BLaER1 treated with 17β-estradiol and CSF1 and Interleukin-3, amounts not matched to agents 10 nM and 100 nM (cell line): ENCODE data around the gene PRRT1.

Experiments
- H3K27ac ChIP-seq, 11 experiments: shearing (Covaris generic); formaldehyde crosslinking; 2 replicates each; pipeline ENCODE4 v1.8.1; 2022
- H3K27me3 ChIP-seq, 11 experiments: shearing (Covaris generic); formaldehyde crosslinking; 2 replicates each; pipeline ENCODE4 v1.8.1; 2022
- H3K36me3 ChIP-seq, 11 experiments: shearing (Covaris generic); formaldehyde crosslinking; 2 replicates each; pipeline ENCODE4 v1.8.1; 2022
- H3K4me1 ChIP-seq, 10 experiments: shearing (Covaris generic); formaldehyde crosslinking; 2 replicates each; pipeline ENCODE4 v1.8.1; 2022
- H3K4me2 ChIP-seq, 11 experiments: shearing (Covaris generic); formaldehyde crosslinking; 2 replicates each; pipeline ENCODE4 v1.8.1; 2022
- H3K4me3 ChIP-seq, 10 experiments: shearing (Covaris generic); formaldehyde crosslinking; 2 replicates each; pipeline ENCODE4 v1.8.1; 2022
- H3K9ac ChIP-seq, 11 experiments: shearing (Covaris generic); formaldehyde crosslinking; 2 replicates each; pipeline ENCODE4 v1.8.1; 2022
- H3K9me3 ChIP-seq, 11 experiments: shearing (Covaris generic); formaldehyde crosslinking; replicated peaks in 1 of 11; 2 replicates each; pipeline ENCODE4 v1.8.1; 2022
- H4K20me1 ChIP-seq, 11 experiments: shearing (Covaris generic); formaldehyde crosslinking; 2 replicates each; pipeline ENCODE4 v1.8.1; 2022
- Cebpa-rat ChIP-seq, 11 experiments: shearing (Covaris generic); IDR thresholded peaks; 2 replicates each; pipeline ENCODE4 v1.8.1; 2022

The PRRT1 gene

DNA sequence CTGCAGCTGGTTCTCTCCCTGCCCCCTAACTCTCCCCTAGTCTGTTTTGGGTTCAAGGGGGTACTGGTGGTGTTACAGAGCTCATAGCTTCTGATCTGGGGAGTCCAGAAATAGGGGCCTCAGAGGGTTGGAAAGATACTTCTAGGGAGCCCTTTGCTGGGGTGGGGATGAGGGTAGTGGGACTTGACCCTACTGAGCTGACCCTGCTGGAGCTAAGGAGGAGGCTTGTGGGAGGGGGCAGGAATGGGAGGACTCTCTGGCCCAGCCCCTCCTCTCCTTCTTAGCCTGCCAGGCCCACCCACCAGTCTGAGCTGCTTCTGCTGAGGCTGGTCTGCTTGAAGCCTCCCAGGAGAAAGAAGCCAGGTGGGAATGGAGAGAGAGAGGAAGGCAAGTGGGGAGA is 12.6 kb upstream of the PRRT1 start, which contains the start of gene EGFL8:
EGFL8 (plus strand) TSS at position 301 of the 400 bp plus-strand sequence. CDS start 1,571 bp downstream, outside the sequence.
- no peaks in the 10 kb centered on the region for H3K9me3 ChIP-seq
- H3K4me2 ChIP-seq: no peak within 1 kb of the TSS
- no peak within 1 kb of the TSS for H3K27ac ChIP-seq
- H3K27me3 ChIP-seq: no peaks in the 10 kb centered on the region
- H3K9ac ChIP-seq: 0 out of 22 replicates have a peak within 1 kb of the TSS, but pooled peaks of 1 of the 11 experiments have one; percentile 5
- peaks cover 0 to 12% (median 7%) of the 10 kb centered on the region in 10 experiments; a peak in 7 of 20 replicates for H3K4me1 ChIP-seq
- TF ChIP-seq Cebpa-rat (IDR thresholded peaks at IDR 0.05): no peak
- no peak within 1 kb of the TSS for H3K4me3 ChIP-seq
- peaks cover 0 to 29% (median 0%) of the 10 kb centered on the region in 11 experiments; a peak in 1 of 22 replicates for H4K20me1 ChIP-seq
- H3K36me3 ChIP-seq: peaks cover 33 to 76% (median 56%) of the 10 kb centered on the region in 11 experiments

- Histone ChIP-seq H3K27ac (no peak overlapping the region), H3K9me3 (no peaks in the 10 kb centered on the region), H4K20me1 (peaks cover 0 to 28% (median 0%) of the 10 kb centered on the region in 11 experiments; a peak in 1 of 22 replicates), H3K4me3 (no peak overlapping the region), H3K27me3 (no peaks in the 10 kb centered on the region), H3K36me3 (peaks cover 30 to 74% (median 53%) of the 10 kb centered on the region in 11 experiments), H3K4me1 (peaks cover 0 to 12% (median 7%) of the 10 kb centered on the region in 10 experiments; a peak in 8 of 20 replicates), H3K4me2 (no peak overlapping the region), H3K9ac (0 out of 22 replicates have a peak overlapping the region, but pooled peaks of 1 of the 11 experiments have one; percentile 5)
- no peak for TF ChIP-seq Cebpa-rat (IDR thresholded peaks at IDR 0.05)
Observed at GRCh38 chr6:32163559-32164258, 12.0 kb upstream of the PRRT1 start.

DNA sequence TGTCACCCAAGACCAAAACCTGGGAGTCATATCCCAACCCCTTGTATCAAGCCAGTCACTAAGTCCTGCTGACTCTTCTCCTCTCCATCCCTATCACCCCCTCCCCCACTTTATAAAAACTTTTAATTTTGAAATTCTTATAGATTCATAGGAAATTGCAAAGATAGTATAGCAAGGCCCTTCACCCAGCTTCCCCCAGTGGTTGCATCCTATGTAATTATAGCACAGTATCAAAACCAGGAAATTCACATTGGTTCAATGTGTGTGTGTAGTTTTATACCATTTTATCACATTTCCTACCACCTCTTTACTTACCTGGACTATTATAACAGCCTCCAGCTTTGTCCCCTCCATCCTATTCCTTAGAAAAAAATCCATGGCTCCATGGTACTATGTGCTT is 6.3 kb upstream of the PRRT1 start:
- TF ChIP-seq Cebpa-rat (IDR thresholded peaks at IDR 0.05): no peak
- Histone ChIP-seq H3K36me3 (peaks cover 18 to 56% (median 43%) of the 10 kb centered on the region in 11 experiments), H4K20me1 (no peaks in the 10 kb centered on the region), H3K9ac (peak overlapping the region in 1 of 11 experiments; percentile 33; a peak in 1 of 22 replicates), H3K9me3 (no peaks in the 10 kb centered on the region), H3K4me3 (no peak overlapping the region), H3K4me2 (no peak overlapping the region), H3K27ac (no peak overlapping the region), H3K27me3 (no peaks in the 10 kb centered on the region), H3K4me1 (peaks cover 11 to 23% (median 20%) of the 10 kb centered on the region in 10 experiments)

- H3K9me3 ChIP-seq: no peaks in the 10 kb centered on the region
- H3K4me3 ChIP-seq: no peak overlapping the region
- H3K27me3 ChIP-seq: peaks cover 0 to 4% (median 0%) of the 10 kb centered on the region in 11 experiments; a peak in 2 of 22 replicates
- peaks cover 15 to 44% (median 35%) of the 10 kb centered on the region in 11 experiments for H3K36me3 ChIP-seq
- no peak overlapping the region for H3K27ac ChIP-seq
- H4K20me1 ChIP-seq: no peaks in the 10 kb centered on the region
- no peak overlapping the region for H3K4me2 ChIP-seq
- H3K4me1 ChIP-seq: peaks cover 11 to 34% (median 31%) of the 10 kb centered on the region in 10 experiments
- no peak overlapping the region for H3K9ac ChIP-seq
- no peak for TF ChIP-seq Cebpa-rat (IDR thresholded peaks at IDR 0.05)
Observed at GRCh38 chr6:32156891-32157290, 5.2 kb upstream of the PRRT1 start.

- H3K27ac ChIP-seq: peak overlapping the region; percentile 45 to 86 (median 80); a peak in 20 of 22 replicates
- H4K20me1 ChIP-seq: no peaks in the 10 kb centered on the region
- H3K36me3 ChIP-seq: peaks cover 15 to 42% (median 32%) of the 10 kb centered on the region in 11 experiments
- TF ChIP-seq Cebpa-rat (IDR thresholded peaks at IDR 0.05): no peak
- peak overlapping the region; percentile 83 to 99 (median 98) for H3K4me2 ChIP-seq
- H3K9ac ChIP-seq: peak overlapping the region; percentile 77 to 87 (median 82)
- no peaks in the 10 kb centered on the region for H3K9me3 ChIP-seq
- H3K4me3 ChIP-seq: peak overlapping the region; percentile 69 to 85 (median 76)
- H3K27me3 ChIP-seq: peaks cover 0 to 4% (median 0%) of the 10 kb centered on the region in 11 experiments; a peak in 3 of 22 replicates
- H3K4me1 ChIP-seq: peaks cover 11 to 39% (median 31%) of the 10 kb centered on the region in 10 experiments
Observed at GRCh38 chr6:32154514-32155161, 2.9 kb upstream of the PRRT1 start.

DNA sequence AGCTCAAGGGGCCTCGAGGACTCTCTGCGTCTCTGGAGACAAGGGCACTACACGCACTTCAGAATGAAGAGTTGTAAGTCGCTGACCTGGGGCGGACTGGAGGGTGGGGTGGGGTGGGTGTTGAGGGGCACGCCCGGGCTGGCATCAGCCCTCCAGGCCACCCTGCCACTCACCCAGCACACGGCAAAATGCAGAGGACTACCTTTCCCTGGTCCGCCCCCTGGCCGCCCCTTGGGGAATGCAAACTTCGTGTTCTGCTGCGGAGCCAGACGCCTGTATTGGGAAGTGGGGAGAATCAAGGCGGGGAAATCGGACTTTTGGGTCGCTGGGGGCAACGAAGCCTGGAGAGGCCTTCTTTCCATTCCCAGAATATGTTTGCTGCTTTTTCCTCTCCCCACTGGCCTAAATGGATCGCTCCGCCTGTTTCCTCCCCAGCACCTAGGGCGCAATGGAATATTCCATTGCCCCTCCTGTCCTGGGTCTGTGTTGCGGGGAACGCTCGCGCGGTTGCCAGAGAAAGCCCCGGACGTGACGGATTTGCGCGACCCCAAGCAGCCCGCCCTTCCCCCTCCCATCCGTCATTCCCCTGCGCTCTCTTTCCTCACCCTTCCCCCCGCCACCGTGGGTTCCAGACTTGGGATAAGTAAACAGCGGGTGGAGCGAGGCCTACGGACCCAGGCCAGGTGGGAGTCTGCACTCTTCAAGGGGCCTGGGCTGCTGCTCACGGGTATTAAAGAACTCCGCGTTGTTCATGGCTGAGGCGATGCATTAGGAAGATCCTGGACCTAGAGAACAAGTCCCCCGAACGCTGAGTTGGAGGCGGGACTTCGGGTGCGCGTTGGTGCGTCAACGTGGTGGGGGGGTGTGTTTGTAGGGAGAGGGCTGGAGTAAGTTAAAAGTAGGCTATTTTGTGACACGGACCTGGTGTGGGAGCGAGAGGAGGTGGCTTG is 2.1 kb upstream of the PRRT1 start, which contains the start of gene PPT2:
PPT2 (plus strand) TSS at position 578 of the 950 bp plus-strand sequence. CDS start 454 bp downstream, outside the sequence.
- Histone ChIP-seq H3K27ac (peak within 1 kb of the TSS; percentile 45 to 86 (median 80); a peak in 20 of 22 replicates), H3K4me3 (peak within 1 kb of the TSS; percentile 69 to 85 (median 76)), H3K4me1 (peaks cover 11 to 39% (median 31%) of the 10 kb centered on the region in 10 experiments), H3K9ac (peak within 1 kb of the TSS; percentile 77 to 87 (median 82)), H3K36me3 (peaks cover 15 to 34% (median 30%) of the 10 kb centered on the region in 11 experiments), H3K27me3 (peaks cover 0 to 4% (median under 1%) of the 10 kb centered on the region in 11 experiments; a peak in 7 of 22 replicates), H3K9me3 (peaks cover 0 to 4% (median 2%) of the 10 kb centered on the region in 11 experiments; a peak in 8 of 22 replicates), H4K20me1 (no peaks in the 10 kb centered on the region), H3K4me2 (peak within 1 kb of the TSS; percentile 83 to 99 (median 98))
- TF ChIP-seq Cebpa-rat (IDR thresholded peaks at IDR 0.05): no peak

- Histone ChIP-seq H3K27ac (peak overlapping the region in 7 of 11 experiments; percentile 16 to 86 (median 75); a peak in 8 of 22 replicates), H3K4me1 (peaks cover 11 to 39% (median 31%) of the 10 kb centered on the region in 10 experiments), H3K4me3 (peak overlapping the region in 8 of 10 experiments; percentile 69 to 85 (median 80); a peak in 10 of 20 replicates), H3K36me3 (peaks cover 9 to 25% (median 21%) of the 10 kb centered on the region in 11 experiments), H3K4me2 (peak overlapping the region; percentile 83 to 99 (median 98)), H3K9ac (peak overlapping the region in 6 of 11 experiments; percentile 41 to 87 (median 82); a peak in 11 of 22 replicates), H4K20me1 (no peaks in the 10 kb centered on the region), H3K9me3 (peaks cover 0 to 9% (median 6%) of the 10 kb centered on the region in 11 experiments; a peak in 8 of 22 replicates), H3K27me3 (peaks cover 0 to 12% (median 8%) of the 10 kb centered on the region in 11 experiments; a peak in 11 of 22 replicates)
- no peak for TF ChIP-seq Cebpa-rat (IDR thresholded peaks at IDR 0.05)
Observed at GRCh38 chr6:32152769-32153563, 1.2 kb upstream of the PRRT1 start.
